Peyer's patch (tissue), 4 donors: ENCODE measurements around the gene NFIX.

Experiments
- CTCF ChIP-seq, 6 experiments: fragments of 450-650 bp in 4 of 6; fragments of 200-600 bp in 2 of 6; sonication (generic) in 1 of 6; IDR thresholded peaks; one replicate each; pipeline ENCODE4 v1.5.1; 2017 to 2019; ENCODE audit warnings: antibody characterized with exemption in 6 of 6, mild to moderate bottlenecking in 3 of 6, moderate library complexity in 1 of 6
- POLR2A ChIP-seq, 2 donors: fragments of 450-650 bp; IDR thresholded peaks; one replicate each; pipeline ENCODE4 v1.5.1; 2017; ENCODE audit warnings: antibody characterized with exemption in 2 of 2, mild to moderate bottlenecking in 2 of 2, moderate library complexity in 2 of 2

- TF ChIP-seq CTCF (IDR thresholded peaks at IDR 0.05) (peak in 2 of 6 experiments; percentile 9 to 11), POLR2A (IDR thresholded peaks at IDR 0.05) (no peak)
Measured at GRCh38 chr19:13095934-13096927, 101.0 kb downstream of the NFIX start.
